GM21515 (cell line): ENCODE data around the gene GPC1.

Experiments used
- ATAC-seq: cut with Tn5 transposase; IDR thresholded peaks from one replicate; pipeline ENCODE4 v1.9.1; 2021; ENCODE audit not compliant: unreplicated experiment

Gene GPC1

GRCh38 chr2:240411261-240412160 lies 24.0 kb upstream of the GPC1 start:
- ATAC-seq: no peak

GRCh38 chr2:240412211-240412861 lies 23.1 kb upstream of the GPC1 start:
- no peak for ATAC-seq

- no peak for ATAC-seq
Observed at GRCh38 chr2:240412975-240413812, 22.3 kb upstream of the GPC1 start.

GRCh38 chr2:240413813-240414429 lies 21.5 kb upstream of the GPC1 start:
- ATAC-seq: no peak

GRCh38 chr2:240416821-240417220 lies 18.6 kb upstream of the GPC1 start:
- ATAC-seq: no peak

GRCh38 chr2:240418311-240418710 lies 17.2 kb upstream of the GPC1 start:
- ATAC-seq: no peak

- no peak for ATAC-seq
Observed at GRCh38 chr2:240419271-240419670, 16.2 kb upstream of the GPC1 start.

GRCh38 chr2:240419723-240420122 lies 15.7 kb upstream of the GPC1 start:
- ATAC-seq: no peak

- no peak for ATAC-seq
Observed at GRCh38 chr2:240420206-240421104, 15.0 kb upstream of the GPC1 start.

GRCh38 chr2:240421381-240421780 lies 14.1 kb upstream of the GPC1 start:
- no peak for ATAC-seq

GRCh38 chr2:240422658-240423329 lies 12.7 kb upstream of the GPC1 start:
- no peak for ATAC-seq

GRCh38 chr2:240423788-240424191 lies 11.7 kb upstream of the GPC1 start:
- ATAC-seq: no peak

- ATAC-seq: no peak
Observed at GRCh38 chr2:240424341-240425235, 10.9 kb upstream of the GPC1 start.

- ATAC-seq: no peak
Observed at GRCh38 chr2:240425236-240425615, 10.2 kb upstream of the GPC1 start.

- ATAC-seq: no peak
Observed at GRCh38 chr2:240425697-240426096, 9.8 kb upstream of the GPC1 start.

GRCh38 chr2:240426845-240427721 lies 8.4 kb upstream of the GPC1 start:
- no peak for ATAC-seq

- ATAC-seq: no peak
Observed at GRCh38 chr2:240427729-240428128, 7.7 kb upstream of the GPC1 start.

GRCh38 chr2:240428245-240428644 lies 7.2 kb upstream of the GPC1 start:
- ATAC-seq: no peak
